Measurements from ENCODE around the gene PGC. TPM values are rescaled to one million over a fixed set of nuclear protein-coding genes. Genes with fewer than 3 reads are reported as not detected.

The PGC gene
- total RNA-seq, 1 donor from 2014 or later = not detected

- DNase-seq = peak; percentile 77
Measured at GRCh38 chr6:41697861-41698781, 49.1 kb downstream of the PGC start.

GRCh38 chr6:41696788-41697187, 50.4 kb downstream of the PGC start:
- DNase-seq = peak; percentile 38

- no peak for DNase-seq
Measured at GRCh38 chr6:41695825-41696224, 51.4 kb downstream of the PGC start.

GRCh38 chr6:41694815-41695526, 52.2 kb downstream of the PGC start:
- no peak for DNase-seq

- DNase-seq = peak; percentile 57
Measured at GRCh38 chr6:41693281-41694240, 53.6 kb downstream of the PGC start.

GRCh38 chr6:41692730-41693129, 54.5 kb downstream of the PGC start:
- no peak for DNase-seq

- DNase-seq = no peak
Measured at GRCh38 chr6:41692080-41692675, 55.0 kb downstream of the PGC start.

GRCh38 chr6:41691426-41692079, 55.6 kb downstream of the PGC start:
- no peak for DNase-seq

- no peak for DNase-seq
Measured at GRCh38 chr6:41690541-41691330, 56.5 kb downstream of the PGC start.

- no peak for DNase-seq
Measured at GRCh38 chr6:41689171-41690008, 57.8 kb downstream of the PGC start.

GRCh38 chr6:41688256-41688965, 58.8 kb downstream of the PGC start:
- DNase-seq = no peak

GRCh38 chr6:41687501-41688175, 59.6 kb downstream of the PGC start:
- DNase-seq = no peak

Small RNA genes lying within 50 kb of the gene (small RNA-seq; reads per million reads assigned to genes)
- not detected for gene AL365205.2 (ENCODE audit: low replicate concordance)
- gene AL365205.3 (ENCODE audit: low replicate concordance) = not detected

Other genes with a start within 250 kb of the PGC start
- gene FOXP4, start 201.0 kb downstream of the PGC start, total RNA-seq = 4.1 TPM
- gene MDFI, start 108.9 kb downstream of the PGC start, total RNA-seq = 23.5 TPM
- gene TFEB, start 11.8 kb downstream of the PGC start, total RNA-seq = 30.7 TPM
- gene FRS3, start 32.5 kb upstream of the PGC start, total RNA-seq = 2.4 TPM
- 4.4 TPM for gene PRICKLE4, start 33.4 kb upstream of the PGC start, total RNA-seq
- 88.1 TPM for gene TOMM6, start 40.3 kb upstream of the PGC start, total RNA-seq
- gene USP49, start 148.0 kb upstream of the PGC start, total RNA-seq = 4.1 TPM
- 26.6 TPM for gene MED20, start 173.7 kb upstream of the PGC start, total RNA-seq
- 15.5 TPM for gene BYSL, start 174.1 kb upstream of the PGC start, total RNA-seq
- gene CCND3, start 194.4 kb upstream of the PGC start, total RNA-seq = 20.3 TPM